ENCODE results near the gene S100A7.

GRCh38 chr1:153478047-153478691 lies 17.7 kb upstream of the S100A7 start:
- TF ChIP-seq CTCF (conservative IDR thresholded peaks at IDR 0.05 in 1 of 2, IDR thresholded peaks at IDR 0.05 in 1 of 2; ENCODE audit: extremely low read depth in 1 of 2, insufficient read depth in 1 of 2, low read depth in 1 of 2, low read length in 2 of 2) (no peak), EZH2 (IDR thresholded peaks at IDR 0.05; ENCODE audit: borderline replicate concordance, low read length) (no peak)
